GM21825 (cell line): ENCODE measurements around the gene HHATL.

Source experiments
- ATAC-seq: cut with Tn5 transposase; IDR thresholded peaks from one replicate; pipeline ENCODE4 v1.9.1; 2021; ENCODE audit warnings: mild to moderate bottlenecking, moderate library complexity; ENCODE audit not compliant: unreplicated experiment

HHATL gene

GRCh38 chr3:42713747-42714146 lies 11.1 kb upstream of the HHATL start:
- ATAC-seq = no peak

DNA sequence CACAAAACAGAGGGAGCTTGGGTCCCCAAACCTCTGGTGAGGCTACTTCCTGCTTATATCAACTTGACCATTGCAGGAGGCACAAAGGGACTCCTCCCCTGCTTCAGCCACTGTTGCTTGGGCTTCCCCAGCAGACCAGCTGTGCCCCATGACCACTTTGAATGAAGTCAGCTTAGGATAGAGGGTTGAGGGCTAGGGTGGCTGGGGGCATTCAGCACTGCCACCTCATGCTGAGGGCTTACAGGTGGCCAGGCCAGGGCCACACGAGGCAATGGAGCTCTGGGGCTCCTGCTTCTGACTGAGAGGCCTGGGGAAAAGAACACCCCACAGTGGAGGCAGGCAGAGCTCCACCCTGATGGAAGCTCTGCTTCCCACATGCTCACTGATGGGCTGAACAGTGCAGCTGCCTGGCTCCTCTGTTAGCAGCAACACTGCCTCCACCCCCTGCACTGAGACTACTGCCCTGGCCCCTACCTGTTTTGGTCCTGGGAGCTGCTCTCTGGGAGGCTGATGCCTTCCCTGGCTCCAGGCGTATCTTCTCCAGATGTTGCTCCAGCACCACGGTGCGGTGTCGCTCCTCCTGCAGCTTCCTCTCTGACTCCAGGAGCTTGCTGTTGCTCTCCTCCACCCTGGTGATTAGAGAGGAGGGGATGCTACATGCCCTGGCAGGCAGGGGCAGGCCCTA lies 10.2 kb upstream of the HHATL start:
- ATAC-seq = no peak

DNA sequence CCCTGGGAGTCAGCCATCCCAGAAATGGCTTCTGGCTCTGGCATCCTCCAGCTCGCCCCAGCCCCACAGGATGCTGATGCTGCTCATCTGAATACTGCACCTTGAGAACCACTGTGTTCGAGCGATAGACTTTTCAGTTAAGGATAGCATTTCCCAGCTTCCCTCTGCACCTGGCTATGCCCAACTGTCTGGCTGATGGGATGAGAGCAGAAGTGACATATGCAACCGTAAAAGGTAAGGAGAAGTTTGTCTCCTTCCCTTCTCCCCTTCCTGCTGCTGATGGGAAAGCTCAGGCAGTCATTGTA lies 9.7 kb upstream of the HHATL start:
- no peak for ATAC-seq

DNA sequence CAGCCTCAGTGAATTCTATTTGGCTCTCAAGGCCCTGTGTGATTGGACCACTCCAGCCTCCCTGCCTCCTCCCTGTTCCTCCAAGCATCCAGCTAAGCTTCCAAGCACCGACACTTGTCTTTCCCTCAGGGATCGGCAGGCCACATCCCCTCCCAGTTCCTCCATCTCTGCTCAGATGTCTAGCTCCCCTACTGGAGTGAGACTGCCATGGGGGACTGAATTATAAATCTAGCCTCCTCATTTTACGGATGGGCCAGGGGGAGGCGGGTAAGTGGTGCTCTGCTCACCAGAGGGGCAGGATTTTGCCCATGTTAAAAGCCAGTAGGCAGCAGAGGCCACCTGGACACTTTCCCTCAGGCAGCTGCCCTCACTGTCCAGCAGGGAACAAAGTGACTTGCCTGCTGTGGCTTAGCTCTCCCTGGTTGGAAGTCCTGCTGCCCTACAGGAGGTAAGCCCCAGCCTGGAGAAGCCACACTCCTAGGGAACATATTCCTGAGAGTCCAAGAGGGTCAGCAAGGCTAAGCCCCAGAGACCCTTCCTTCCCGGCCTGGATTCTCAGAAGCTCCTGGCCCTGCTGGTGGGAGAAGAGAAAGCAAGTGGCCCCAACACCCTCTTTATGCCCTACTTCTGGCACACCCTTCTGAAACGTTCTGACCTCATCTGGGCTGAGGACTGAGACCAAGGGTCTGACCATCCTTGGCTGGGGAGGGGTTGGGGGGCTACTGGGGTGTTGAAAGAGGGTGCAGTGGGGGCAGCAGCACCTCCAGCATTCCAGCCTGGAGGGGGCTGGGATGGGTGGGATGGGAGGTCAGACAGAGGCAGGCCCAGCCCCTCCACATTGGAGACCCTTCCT lies 9.1 kb upstream of the HHATL start:
- no peak for ATAC-seq

DNA sequence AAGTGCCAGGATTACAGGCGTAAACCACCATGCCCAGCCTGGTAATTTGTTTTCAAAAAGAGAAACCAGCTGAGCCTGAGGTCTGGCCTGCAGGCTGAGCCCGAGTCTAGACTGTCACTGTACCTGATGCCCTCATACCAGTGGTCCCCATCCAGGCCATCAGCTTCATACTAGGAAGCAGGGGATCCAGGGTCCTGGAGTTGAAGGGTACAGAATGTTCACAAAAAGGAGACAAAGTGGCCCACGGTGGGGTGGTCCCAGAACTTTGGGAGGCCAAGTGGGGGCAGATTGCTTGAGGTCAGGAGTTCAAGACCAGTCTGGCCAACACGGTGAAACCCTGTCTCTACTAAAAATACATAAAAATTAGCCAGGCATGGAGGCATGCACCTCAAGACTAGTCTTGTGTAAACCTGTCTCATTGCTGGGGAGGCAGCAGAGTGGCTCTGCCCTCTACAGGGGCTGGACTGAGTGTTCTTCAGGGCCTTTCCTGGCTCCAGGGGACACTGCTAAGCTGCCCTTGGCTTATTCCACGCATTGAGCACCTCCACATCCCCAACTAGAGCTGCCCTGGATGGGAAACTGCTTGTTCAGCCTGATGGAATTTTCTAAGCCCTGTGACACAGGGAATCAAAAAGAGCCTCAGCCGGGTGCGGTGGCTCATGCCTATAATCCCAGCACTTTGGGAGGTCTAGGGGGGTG lies 7.9 kb upstream of the HHATL start:
- no peak for ATAC-seq

- no peak for ATAC-seq
Observed at GRCh38 chr3:42709621-42710020, 7.0 kb upstream of the HHATL start.

DNA sequence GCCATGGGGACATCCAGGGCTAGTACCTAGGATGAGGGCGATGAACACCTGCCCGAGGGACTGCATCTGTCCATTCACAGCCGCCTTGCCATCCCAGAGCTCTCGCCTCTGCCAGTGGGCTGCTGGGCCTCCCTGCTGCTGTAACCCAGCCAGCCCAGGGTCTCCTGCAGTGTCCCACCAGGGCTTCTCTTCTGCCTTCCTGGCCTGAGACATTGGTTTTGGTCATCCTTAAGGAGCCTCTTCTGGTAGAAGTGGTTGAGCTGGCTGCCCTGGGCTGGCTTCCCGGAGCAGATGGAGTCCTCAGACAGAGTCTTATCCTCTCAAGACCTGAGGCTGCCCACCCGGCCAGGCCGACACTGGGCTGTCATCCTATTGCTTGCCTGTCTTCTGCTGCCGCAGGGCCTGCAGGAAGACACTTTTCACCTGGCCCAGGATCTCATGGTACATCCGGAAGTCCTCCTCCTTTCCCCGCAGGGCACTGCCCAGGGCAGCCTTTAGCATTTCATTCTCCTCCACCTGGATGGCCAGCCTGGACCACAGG lies 6.1 kb upstream of the HHATL start:
- no peak for ATAC-seq

GRCh38 chr3:42707620-42708355 lies 5.2 kb upstream of the HHATL start:
- no peak for ATAC-seq

- ATAC-seq = no peak
Observed at GRCh38 chr3:42706721-42707619, 4.4 kb upstream of the HHATL start.

DNA sequence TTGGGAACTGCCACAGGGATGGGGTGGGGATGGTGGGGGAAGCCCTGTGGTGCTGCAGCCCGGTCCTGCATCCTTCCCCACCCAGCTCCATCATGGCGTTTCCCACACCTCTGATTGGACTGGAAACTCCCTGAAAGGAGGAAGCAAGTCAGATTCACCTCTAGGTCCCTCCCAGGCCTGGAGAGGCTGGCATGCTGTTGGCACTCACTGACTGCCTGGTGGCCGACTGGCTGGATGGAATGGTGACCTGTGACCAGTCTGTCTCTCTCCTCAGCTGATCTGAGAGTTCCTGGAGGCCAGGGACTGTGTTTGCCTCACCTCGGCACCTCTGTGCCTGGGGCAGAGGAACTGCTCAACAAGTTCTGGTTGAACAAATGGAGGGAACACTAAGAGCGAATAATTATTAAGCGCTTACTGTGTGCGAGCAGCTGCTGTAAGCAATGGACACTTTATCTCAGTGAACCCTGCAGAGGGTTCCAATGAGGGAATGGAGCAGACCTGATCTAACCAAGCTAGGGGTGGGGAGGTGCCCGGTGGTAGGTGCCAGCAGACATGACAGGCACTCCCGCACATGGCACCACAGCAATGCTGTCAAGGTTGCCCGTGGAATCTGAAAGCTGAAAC lies 3.5 kb upstream of the HHATL start:
- no peak for ATAC-seq

- no peak for ATAC-seq
Observed at GRCh38 chr3:42705058-42705767, 2.6 kb upstream of the HHATL start.

DNA sequence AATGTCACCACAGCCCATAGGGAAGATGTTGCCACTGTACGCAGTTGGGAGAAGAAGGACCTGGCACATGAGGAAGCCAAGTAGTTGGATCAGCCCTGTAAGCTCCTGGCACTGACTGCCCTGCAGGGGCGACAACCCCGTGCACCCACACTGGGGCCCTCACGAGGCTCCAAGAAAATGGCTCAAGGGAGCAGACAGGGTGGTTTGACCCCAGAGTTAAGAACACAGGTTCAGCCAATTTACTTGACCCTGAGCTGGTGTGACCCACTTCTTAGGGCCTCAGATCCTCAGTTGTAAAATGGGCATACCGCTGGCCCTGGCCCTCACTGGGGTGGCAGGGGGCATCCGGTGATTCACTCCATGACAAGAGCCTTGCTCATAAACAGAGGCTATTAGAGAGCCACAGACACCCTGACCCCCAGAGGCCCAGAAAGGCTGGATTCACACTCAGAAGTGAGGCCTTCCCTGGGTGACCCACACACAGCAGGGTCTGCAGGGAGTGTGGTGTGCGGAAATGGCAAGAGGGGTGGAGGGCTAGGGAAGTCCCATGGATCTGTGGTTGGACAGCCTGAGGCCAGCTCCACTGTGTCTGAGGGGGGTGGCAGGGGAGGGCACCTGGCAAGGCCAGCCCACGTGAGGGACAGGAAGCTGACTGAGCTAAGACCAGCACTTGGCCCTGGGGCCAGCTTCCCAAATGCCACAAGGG lies 1.7 kb upstream of the HHATL start:
- ATAC-seq = no peak

DNA sequence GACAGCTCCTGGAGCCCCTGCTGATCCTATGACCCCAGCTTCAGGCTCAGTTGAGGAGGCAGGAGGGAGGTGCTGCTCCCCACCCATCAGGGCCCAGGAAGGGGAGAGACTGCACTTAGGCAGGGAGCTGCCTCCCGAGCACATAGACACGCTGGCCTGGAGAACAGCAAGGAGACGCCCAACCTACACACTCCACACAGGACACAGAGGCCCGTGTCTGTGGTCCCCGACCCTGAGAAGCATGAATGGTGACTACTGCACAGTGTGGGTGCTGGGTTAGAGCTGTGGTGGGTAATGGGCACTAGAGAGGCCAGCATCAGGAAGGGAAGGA lies 1.1 kb upstream of the HHATL start:
- no peak for ATAC-seq

DNA sequence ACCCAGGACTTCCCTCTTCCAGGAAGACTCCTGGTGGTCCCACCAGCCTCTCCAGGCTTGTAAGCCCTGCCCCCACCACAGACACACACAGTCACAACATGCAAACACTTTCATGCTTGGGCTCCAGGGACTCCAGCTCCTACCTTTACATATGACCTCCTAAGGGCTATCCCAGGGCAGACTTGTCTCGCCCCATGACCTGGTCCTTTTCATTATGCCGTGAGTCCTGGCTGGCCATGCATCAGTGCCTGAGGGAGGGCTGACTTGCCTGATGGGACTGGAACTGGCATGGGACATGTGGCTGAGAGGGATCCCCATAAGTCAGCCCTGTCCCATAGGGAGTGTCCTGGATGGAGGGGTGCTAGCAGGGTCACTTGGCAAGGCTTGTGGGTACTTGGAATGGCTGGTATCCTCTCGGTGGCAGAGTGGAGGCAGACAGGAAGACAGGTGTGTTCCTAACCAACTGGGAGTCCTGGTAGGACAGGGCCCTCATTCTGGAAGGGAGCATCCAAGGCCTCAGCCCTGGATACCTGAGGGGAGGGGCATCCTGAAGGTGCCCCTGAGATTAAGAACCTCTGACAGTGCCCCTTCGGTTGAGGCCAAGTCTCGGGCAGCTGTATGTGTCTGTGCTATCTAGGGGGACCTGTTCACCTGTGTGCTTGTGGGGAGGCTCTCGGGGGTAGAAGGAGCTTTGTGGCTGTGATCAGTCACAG lies 540 bp upstream of the HHATL start:
- no peak for ATAC-seq

GRCh38 chr3:42701371-42702065 lies 1.1 kb downstream of the HHATL start:
- no peak for ATAC-seq

GRCh38 chr3:42700366-42701288 lies 2.0 kb downstream of the HHATL start:
- ATAC-seq = no peak
